ENCODE results near the gene MAMDC4.

GRCh38 chr9:136848393-136849037, 3.6 kb upstream of the MAMDC4 start:
- TF ChIP-seq, protein P1, sequence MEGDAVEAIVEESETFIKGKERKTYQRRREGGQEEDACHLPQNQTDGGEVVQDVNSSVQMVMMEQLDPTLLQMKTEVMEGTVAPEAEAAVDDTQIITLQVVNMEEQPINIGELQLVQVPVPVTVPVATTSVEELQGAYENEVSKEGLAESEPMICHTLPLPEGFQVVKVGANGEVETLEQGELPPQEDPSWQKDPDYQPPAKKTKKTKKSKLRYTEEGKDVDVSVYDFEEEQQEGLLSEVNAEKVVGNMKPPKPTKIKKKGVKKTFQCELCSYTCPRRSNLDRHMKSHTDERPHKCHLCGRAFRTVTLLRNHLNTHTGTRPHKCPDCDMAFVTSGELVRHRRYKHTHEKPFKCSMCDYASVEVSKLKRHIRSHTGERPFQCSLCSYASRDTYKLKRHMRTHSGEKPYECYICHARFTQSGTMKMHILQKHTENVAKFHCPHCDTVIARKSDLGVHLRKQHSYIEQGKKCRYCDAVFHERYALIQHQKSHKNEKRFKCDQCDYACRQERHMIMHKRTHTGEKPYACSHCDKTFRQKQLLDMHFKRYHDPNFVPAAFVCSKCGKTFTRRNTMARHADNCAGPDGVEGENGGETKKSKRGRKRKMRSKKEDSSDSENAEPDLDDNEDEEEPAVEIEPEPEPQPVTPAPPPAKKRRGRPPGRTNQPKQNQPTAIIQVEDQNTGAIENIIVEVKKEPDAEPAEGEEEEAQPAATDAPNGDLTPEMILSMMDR (IDR thresholded peaks at IDR 0.05; ENCODE audit: low read length) = no peak
- TF ChIP-seq EZH2 (IDR thresholded peaks at IDR 0.05; ENCODE audit: borderline replicate concordance, low read length) = no peak

Measured in OCI-LY1 (cell line).